HuH-7.5 (cell line): ENCODE results near the gene ZNF276.

ENCODE experiments used
- DNase-seq: peaks from one replicate; pipeline ENCODE4 v3.0.0; 2011; ENCODE audit warnings: low spot score

The ZNF276 gene

DNA sequence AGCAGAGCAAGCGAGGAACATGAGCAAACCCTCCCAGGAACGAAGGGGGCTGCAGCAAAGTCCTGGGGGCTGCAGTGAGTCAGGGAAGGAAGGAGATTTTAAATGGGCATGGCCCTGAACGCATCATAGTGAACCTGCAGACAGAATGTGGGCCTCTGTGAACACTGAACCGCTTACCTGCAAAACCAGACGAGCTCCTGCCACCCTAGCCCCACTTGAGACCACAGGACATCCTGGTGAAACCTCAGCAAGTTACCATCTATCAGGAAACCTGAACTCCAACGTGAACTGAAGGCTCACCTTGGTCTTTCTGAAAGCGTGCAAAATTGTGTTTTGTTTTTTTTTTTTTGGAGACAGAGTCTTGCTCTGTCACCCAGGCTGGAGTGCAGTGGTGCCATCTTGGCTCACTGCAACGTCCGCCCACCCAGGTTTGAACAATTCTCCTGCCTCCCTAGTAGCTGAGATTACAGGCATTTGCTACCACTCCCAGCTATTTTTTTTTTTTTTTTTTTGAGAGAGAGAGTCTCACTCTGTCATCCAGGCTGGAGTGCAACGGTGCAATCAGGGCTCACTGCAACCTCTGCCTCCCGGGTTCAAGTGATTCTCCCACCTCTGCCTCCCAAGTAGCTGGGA lies 64.3 kb downstream of the ZNF276 start:
- no peak for DNase-seq

DNA sequence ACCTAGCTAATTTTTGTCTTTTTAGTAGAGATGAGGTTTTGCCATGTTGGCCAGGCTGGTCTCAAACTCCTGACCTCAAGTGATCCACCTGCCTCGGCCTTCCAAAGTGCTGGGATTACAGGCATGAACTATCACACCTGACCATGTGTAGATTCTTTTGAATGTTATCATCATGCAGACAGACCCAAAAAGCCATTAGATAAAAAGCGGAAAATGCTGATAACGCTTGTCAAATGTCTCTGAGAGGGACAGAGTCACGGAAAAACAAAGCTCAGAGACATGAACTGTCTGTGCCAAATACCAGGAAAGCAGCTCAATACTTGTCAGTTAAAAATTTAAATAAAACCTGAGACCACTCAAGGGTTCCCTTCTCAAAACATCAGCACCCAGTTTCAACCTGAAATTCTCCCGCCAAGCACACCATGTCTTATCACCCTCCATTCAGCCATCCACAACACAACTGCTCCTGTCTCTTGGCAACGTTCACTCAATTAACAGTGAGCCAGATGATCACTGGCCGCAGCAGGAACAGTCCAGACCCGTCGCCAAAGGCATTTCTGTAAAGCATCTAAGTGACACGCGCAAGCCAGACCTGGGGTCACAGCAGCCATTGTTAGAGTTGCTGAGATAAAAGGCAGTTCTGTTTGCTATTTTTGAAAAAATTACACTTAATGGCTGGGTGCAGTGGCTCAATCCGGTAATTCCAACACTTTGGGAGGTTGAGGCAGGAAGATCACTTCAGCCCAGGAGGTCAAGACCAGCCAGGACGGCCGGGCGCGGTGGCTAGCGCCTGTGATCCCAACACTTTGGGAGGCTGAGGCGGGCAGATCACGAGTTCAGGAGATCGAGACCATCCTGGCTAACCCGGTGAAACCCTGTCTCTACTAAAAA lies 65.4 kb downstream of the ZNF276 start:
- no peak for DNase-seq

DNA sequence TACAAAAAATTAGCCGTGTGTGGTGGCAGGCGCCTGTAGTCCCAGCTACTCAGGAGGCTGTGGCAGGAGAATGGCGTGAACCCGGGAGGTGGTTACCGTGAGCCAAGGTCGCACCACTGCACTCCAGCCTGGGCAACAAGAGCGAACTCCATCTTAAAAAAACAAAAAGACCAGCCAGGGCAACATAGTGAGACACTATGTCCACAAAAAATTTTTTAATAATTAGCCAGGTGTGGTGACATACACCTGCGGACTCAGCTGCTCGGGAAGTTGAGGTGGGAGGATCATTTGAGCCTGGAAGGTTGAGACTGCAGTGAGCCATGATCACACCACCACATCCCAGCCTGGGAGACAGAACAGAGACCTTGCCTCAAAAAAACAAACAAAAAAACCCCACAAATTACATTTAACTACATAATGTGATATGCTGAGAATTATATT lies 66.0 kb downstream of the ZNF276 start:
- no peak for DNase-seq
